NCI-H187 (cell line): ENCODE results near the gene NFIA.

Experiments used
- DNase-seq, 2 experiments: peaks; one replicate each; lab custom pipeline; 2025; lab: John Stamatoyannopoulos, UW

Gene NFIA

DNA sequence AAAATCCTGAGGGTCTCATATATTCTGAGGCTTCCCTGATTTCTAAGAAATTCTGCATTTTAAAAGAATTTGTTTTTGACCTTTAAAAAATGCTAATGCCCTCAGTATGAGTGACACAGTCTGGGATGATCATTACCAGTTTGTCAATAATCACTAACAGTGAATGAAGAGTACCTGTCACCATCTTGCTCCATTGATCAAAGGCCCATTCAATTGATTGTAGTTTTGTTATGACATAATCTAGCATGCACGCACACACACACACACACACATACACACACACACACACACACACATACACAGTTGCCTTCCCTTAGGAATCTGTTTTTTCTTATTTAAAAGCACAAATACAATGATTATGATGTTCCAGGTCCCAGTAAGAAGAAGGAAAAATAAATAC, 250.4 kb downstream of the NFIA start:
- no peak for DNase-seq

DNA sequence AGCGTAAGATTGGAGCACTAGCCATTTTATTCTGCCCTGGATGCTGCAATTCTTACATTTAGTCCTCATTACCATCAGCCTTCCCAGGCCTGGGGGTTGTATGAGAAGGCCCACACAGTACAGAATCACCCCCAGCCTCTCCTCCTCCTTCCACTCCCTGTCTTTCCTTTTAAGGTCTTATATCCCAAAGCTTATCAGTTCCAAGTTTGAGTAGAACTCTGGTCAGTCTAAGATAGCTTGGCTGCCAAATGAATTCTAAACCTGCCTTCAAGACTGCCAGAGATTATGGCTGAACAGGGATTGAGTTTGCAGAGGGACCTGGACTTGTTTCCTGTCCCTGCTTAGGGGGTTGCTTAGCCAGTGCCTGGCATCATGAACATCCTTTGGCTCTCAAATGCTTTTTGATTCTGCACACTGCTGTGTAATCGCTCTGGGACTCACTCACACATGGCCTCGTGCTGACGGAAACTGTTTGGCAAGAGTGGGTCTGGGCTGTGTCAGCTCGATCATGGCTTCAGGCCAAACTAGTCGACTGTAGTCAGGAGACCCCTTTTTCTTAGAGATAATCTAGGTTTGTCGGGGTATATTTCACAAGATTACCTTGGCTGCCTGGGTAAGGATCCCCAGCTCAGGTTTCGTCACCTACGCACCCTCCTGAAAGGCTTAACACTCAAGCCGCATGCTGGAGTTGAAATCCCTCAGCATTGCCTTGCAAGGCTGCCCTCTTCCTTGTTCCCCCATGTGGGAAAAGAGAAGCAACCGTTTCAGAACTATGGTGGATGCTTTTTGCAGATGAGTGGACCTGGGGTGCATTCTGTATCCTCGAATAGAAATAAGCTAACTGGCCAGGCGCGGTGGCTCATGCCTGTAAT, 252.6 kb downstream of the NFIA start:
- DNase-seq, result no peak

- no peak for DNase-seq
These were observed 254.7 kb downstream of the NFIA start for GRCh38 chr1:61337037-61337436.

GRCh38 chr1:61337441-61337951, 255.1 kb downstream of the NFIA start:
- no peak for DNase-seq

DNA sequence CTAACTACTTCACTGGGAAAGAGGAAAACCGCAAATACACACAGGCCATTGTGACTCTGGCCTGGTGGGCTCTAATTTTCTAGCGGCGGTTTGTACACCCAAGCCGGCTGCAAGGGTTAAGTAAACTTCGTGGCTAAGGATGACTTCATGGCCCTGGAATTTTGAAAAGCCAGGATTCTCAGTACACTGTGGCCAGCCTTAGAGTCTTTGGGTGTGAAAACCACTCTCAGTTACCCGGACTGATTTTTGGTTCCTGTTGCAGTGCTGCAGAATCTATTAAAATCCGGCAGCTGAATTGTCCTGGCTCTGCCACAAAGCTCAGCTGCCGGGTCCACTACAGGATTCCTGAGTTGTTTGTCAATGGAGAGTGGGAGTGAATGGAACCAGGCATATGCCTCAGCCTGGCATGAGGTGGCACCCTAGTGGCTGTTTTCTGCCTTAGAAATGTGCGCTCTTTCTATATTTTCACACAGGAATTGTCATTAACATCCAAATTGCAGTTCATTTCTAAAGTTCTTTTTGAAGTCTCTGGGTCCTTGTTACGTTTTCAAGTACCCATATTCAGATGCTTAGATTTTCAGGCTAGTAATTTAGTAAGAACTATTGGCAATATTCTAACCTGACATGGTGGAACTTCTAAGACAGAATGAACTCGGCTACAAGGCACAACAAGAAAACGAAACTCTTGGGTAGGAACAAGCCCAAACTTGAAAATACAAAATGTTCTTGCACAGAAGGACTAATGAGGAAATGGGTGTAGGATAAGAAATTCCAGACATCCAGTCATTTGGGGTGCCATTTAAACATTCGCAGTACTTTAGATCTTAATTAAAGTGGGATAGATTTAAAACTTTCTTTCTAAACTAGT, 255.9 kb downstream of the NFIA start:
- DNase-seq, result peak in 1 of 2 experiments; percentile 37

DNA sequence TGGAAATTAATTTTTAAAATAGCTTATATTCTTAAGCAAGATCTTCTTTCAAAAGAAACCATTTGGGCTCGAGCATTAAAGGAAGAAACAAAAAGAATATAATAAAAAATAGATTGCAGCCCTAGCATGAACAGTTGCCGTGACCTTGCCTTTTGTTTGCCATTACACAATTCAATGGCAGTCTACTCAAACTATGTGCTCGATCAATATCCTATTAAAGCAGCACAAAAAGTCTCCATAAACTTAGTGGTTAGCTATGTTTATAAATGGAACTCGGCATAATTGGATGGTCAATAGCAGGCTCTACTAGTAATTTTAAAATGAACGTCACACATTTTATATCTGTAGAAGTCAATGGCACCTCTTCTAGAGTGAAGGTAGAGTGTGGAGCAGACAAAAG, 256.5 kb downstream of the NFIA start:
- no peak for DNase-seq

DNA sequence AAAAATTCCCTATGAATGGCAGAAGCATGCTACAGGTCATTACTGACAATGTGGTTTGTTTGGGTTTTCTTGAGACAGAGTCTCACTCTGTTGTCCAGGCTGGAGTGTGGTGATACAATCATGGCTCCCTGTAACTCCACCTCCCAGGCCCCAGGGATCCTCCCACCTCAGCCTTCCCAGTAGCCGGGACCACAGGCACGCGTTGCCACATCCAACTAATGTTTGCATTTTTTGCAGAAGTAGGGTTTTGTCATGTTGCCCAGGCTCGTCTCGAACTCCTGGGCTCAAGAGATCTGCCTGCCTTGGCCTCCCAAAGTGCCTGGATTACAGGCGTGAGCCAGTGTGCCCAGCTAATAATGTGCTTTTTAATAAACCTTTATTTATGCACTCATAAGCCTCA, 259.1 kb downstream of the NFIA start:
- no peak for DNase-seq

GRCh38 chr1:61343734-61344420, 261.5 kb downstream of the NFIA start:
- no peak for DNase-seq

DNA sequence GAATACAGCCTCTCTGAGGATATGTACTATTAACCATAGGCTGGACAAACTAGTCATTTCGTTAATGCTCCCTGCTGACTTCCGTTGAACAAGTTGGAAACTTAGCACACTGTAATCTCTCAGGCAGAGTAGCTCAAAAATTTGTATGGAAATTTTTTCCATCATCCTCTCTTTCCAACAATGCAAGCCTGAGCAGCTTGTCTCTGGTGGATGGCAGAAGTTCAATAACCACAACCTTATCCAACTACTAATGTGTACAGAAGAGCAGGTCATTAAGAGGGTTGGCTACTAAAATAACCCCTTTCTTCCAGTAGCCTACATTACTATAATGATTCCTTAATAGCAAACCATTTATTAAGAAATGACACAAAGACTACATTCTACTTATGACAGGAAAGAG, 262.3 kb downstream of the NFIA start:
- no peak for DNase-seq

DNA sequence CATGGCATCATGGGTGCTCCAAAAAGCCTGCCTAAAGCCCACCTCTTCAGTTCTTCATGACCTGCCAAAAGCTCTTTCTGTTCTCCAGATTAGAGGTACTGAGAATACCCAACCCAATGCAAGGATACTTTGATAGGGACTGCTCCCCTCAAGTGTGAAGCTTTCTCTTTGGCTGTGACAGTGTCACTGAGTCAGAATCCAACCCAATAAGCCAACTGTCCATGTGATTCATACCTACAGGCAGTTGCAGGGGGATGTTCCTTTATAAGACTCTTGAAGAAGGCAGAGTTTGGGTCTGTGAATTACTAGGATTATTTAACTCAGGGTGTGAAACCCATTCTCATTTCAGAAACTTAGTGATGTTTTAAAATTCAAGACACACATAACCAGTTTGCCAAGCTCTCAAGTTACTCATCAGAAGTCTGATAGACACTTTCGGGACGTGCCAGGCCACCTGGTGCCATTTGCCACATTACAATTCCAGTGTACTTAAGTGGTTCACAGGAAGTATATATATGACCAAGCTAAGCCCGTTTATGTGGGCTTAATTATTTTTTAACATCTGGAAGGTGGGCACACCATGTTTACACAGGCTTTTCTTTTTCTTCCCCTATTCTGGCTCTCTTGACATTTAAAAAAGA, 265.8 kb downstream of the NFIA start:
- no peak for DNase-seq

DNA sequence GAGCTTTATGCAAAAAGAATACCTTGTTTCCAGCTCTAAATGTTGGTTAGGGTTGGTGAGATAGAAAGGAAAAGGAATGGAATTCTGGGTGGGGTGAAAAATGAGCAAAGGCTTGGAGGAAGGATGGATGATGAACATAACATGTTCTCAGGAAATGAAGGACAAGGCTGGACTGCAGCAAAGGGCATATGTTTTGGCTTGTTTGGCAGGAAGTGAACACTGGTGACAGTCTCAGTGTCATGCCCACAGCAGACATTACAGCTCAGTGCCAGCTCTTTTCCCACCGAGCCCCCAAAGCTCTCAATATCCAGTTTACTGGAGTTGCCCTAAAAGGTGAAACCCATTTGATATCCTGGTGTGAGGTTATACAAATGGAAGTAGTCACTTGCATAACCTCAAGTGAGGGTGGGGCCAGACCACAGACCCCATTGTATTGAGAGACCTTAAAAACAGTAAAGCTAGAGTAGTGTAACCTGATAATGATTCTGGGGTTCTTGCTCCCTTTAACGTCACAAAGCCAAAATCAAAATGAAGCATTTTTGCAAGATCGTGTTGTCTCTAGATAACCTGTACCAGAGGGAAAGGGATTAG, 270.6 kb downstream of the NFIA start:
- DNase-seq, result peak in 1 of 2 experiments; percentile 8

GRCh38 chr1:61353797-61354406, 271.5 kb downstream of the NFIA start:
- DNase-seq, result no peak

- DNase-seq, result no peak
These were observed 273.7 kb downstream of the NFIA start for GRCh38 chr1:61356016-61356415.

- no peak for DNase-seq
These were observed 274.6 kb downstream of the NFIA start for GRCh38 chr1:61356995-61357394.

- no peak for DNase-seq
These were observed 275.2 kb downstream of the NFIA start for GRCh38 chr1:61357539-61357938.

DNA sequence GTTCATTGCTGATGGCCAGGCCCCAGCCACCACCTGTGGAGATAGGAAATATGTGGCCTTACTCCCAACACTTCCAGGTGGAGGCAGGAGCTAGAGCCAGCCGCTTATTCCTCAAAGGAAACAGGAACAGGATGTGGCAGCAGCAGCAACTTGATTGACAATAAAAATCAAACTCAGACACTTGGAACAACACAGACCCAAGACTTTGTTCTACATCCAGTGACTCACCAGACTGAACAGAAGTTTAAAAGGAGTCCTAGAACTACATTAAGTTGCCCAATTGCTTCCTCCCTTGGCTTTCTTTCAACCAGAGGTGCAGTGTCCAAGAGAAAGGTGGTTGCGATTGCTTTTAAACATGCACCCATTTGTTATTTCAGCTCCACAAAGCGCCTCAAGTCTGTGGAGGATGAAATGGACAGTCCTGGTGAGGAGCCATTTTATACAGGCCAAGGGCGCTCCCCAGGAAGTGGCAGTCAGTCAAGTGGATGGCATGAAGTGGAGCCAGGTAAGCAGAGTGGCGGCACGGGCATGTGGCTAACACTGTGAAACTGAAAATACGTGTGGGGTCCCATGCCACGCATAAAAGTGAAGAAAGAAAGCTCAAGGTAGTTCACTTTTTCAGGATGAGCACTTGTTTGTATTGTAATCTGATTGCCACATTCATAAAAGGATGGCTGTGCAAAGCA, 276.6 kb downstream of the NFIA start:
- DNase-seq, result no peak

DNA sequence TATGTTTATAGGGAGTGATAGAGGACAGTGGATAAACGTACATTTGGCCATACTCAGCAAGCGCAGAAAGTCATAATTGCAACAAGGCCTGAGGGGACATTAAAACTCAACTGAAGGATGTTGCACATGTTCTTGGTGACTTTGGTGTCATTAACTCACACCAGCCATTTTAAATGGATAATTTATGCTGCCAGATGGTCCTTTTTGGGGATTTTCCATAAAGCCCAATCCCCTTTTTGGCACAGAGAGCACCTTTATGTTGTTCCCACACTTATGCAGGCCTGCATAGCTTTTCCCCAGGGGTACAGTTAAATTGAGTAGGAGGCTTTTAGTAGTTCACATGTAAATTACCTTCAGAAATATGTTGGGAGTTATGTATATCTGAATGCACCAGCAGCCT, 279.6 kb downstream of the NFIA start:
- DNase-seq, result no peak

DNA sequence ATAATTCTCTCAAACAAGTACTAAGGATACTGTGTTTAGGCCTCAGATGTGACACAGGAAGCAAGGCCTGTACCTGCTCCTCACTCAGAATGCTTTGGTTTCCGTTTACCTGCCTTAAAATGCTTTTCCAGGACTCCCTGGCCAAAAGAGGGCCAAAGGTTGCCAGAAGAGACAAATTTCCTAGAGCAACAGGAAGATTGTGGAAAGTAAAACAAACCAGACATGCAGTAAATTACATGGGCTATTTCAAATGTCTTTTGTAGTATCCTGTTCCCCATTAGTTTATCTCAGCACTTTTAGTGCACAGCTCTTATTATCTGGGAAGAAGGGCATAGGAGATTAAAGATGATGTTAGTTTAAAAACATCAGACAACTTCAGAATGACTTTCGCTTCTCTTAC, 280.0 kb downstream of the NFIA start:
- DNase-seq, result no peak

- no peak for DNase-seq
These were observed 286.0 kb downstream of the NFIA start for GRCh38 chr1:61368366-61368765.

GRCh38 chr1:61368876-61369275, 286.5 kb downstream of the NFIA start:
- no peak for DNase-seq
